GM23338 (cell line): ENCODE measurements around the gene PARL. TPM values are rescaled to one million over a fixed set of nuclear protein-coding genes. Genes with fewer than 3 reads are reported as not detected.

Source experiments
- ATAC-seq: fragments of 200-7000 bp; cut with Tn5 transposase; 3 replicates; pipeline ENCODE4 v1.9.1; 2020
- DNase-seq: peaks from one replicate; pipeline ENCODE4 v3.0.0-alpha.2; 2015; ENCODE audit warnings: low spot score
- H2AFZ ChIP-seq: fragments of 200-600 bp; sonication (generic); 2 replicates; pipeline ENCODE4 v1.8.0; 2016; ENCODE audit warnings: antibody characterized with exemption, mild to moderate bottlenecking, moderate library complexity
- H3F3A ChIP-seq: fragments of 200-600 bp; sonication (generic); replicated peaks from 2 replicates; pipeline ENCODE4 v1.8.0; 2017; ENCODE audit warnings: antibody characterized with exemption, mixed run types, low read depth
- H3K27ac ChIP-seq: fragments of 200-600 bp; sonication (generic); 2 replicates; pipeline ENCODE4 v1.6.1; 2016; ENCODE audit warnings: low read depth
- H3K27me3 ChIP-seq: fragments of 200-600 bp; sonication (generic); 2 replicates; pipeline ENCODE4 v1.8.0; 2016; ENCODE audit warnings: mild to moderate bottlenecking, mixed run types, moderate library complexity; ENCODE audit not compliant: insufficient read depth
- H3K36me3 ChIP-seq: fragments of 200-600 bp; sonication (generic); 2 replicates; pipeline ENCODE4 v1.8.0; 2016; ENCODE audit warnings: mild to moderate bottlenecking; ENCODE audit not compliant: insufficient read depth
- H3K4me1 ChIP-seq: fragments of 200-600 bp; sonication (generic); 2 replicates; pipeline ENCODE4 v1.8.0; 2016; ENCODE audit warnings: mild to moderate bottlenecking, moderate library complexity; ENCODE audit not compliant: insufficient read depth
- H3K4me2 ChIP-seq: fragments of 200-600 bp; sonication (generic); 2 replicates; pipeline ENCODE4 v1.7.1; 2017; ENCODE audit warnings: mixed run types
- H3K4me3 ChIP-seq: fragments of 200-600 bp; sonication (generic); 2 replicates; pipeline ENCODE4 v1.6.1; 2016; ENCODE audit warnings: mixed run types
- H3K79me2 ChIP-seq: fragments of 200-600 bp; sonication (generic); replicated peaks from 2 replicates; pipeline ENCODE4 v1.8.0; 2017; ENCODE audit warnings: mild to moderate bottlenecking; ENCODE audit not compliant: insufficient read depth
- H3K9me2 ChIP-seq: fragments of 200-600 bp; sonication (generic); 2 replicates; pipeline ENCODE4 v1.8.0; 2017; ENCODE audit not compliant: insufficient read depth
- H4K20me1 ChIP-seq: fragments of 200-600 bp; sonication (generic); replicated peaks from 2 replicates; pipeline ENCODE4 v1.8.0; 2017; ENCODE audit warnings: mild to moderate bottlenecking; ENCODE audit not compliant: insufficient read depth
- H3K27ac Mint-ChIP-seq: 2 replicates; pipeline ENCODE4 v1.8.0; 2020; ENCODE audit warnings: inconsistent platforms, mild to moderate bottlenecking, moderate library complexity, mixed read lengths
- H3K27me3 Mint-ChIP-seq: 3 replicates; pipeline ENCODE4 v1.8.0; 2022; ENCODE audit warnings: low read depth, mild to moderate bottlenecking, moderate library complexity, mixed read lengths, inconsistent platforms; ENCODE audit not compliant: insufficient read depth, poor library complexity
- H3K36me3 Mint-ChIP-seq: 3 replicates; pipeline ENCODE4 v1.8.0; 2021; ENCODE audit warnings: low read depth, mild to moderate bottlenecking, inconsistent platforms, moderate library complexity, mixed read lengths
- H3K4me1 Mint-ChIP-seq: 3 replicates; pipeline ENCODE4 v1.8.0; 2020; ENCODE audit warnings: mild to moderate bottlenecking, inconsistent platforms, mixed read lengths
- H3K4me3 Mint-ChIP-seq: 3 replicates; pipeline ENCODE4 v1.8.0; 2021; ENCODE audit warnings: moderate library complexity, mild to moderate bottlenecking, inconsistent platforms, mixed read lengths
- H3K9me3 Mint-ChIP-seq: 3 replicates; pipeline ENCODE4 v1.8.0; 2020; ENCODE audit warnings: moderate library complexity, mild to moderate bottlenecking, inconsistent platforms, mixed read lengths
- CREB1 ChIP-seq: fragments of 250-450 bp; sonication (Bioruptor Pico); IDR thresholded peaks from 2 replicates; pipeline ENCODE4 v1.5.0; 2020; ENCODE audit warnings: low read depth, mild to moderate bottlenecking, moderate library complexity
- CTCF ChIP-seq, 2 experiments: fragments of 200-600 bp in 1 of 2; sonication (generic) in 1 of 2; conservative IDR thresholded peaks; 2 replicates each; pipeline versions ENCODE4 v1.5.1 to v1.6.1; 2016 to 2017; ENCODE audit warnings: antibody characterized with exemption in 2 of 2, low read depth in 2 of 2, mild to moderate bottlenecking in 2 of 2, moderate library complexity in 1 of 2
- EZH2 ChIP-seq: fragments of 200-600 bp; sonication (generic); IDR thresholded peaks from one replicate; pipeline ENCODE4 v1.8.0; 2017; ENCODE audit warnings: antibody characterized with exemption, mild to moderate bottlenecking, low read depth; ENCODE audit not compliant: unreplicated experiment
- EZH2phosphoT487 ChIP-seq: fragments of 200-600 bp; sonication (generic); IDR thresholded peaks from one replicate; pipeline ENCODE4 v1.8.1; 2018; ENCODE audit warnings: antibody characterized with exemption; ENCODE audit not compliant: unreplicated experiment
- JUNB ChIP-seq: IDR thresholded peaks from one replicate; pipeline ENCODE4 v1.6.1; 2016; ENCODE audit warnings: antibody characterized with exemption; ENCODE audit not compliant: unreplicated experiment
- POLR2AphosphoS5 ChIP-seq: IDR thresholded peaks from 2 replicates; pipeline ENCODE4 v1.6.1; 2016; ENCODE audit warnings: antibody characterized with exemption, low read depth
- REST ChIP-seq: IDR thresholded peaks from one replicate; pipeline ENCODE4 v1.6.1; 2018; ENCODE audit warnings: antibody characterized with exemption; ENCODE audit not compliant: unreplicated experiment
- STAT1 ChIP-seq: IDR thresholded peaks from one replicate; pipeline ENCODE4 v1.6.1; 2016; ENCODE audit warnings: antibody characterized with exemption; ENCODE audit not compliant: unreplicated experiment
- ZNF114 ChIP-seq: fragments of 250-450 bp; sonication (Bioruptor Pico); IDR thresholded peaks from 2 replicates; pipeline ENCODE4 v1.5.0; 2020; ENCODE audit warnings: mild to moderate bottlenecking, moderate library complexity
- ZNF462 ChIP-seq: fragments of 250-450 bp; sonication (Bioruptor Pico); IDR thresholded peaks from 2 replicates; pipeline ENCODE4 v1.5.0; 2020; ENCODE audit warnings: mild to moderate bottlenecking, moderate library complexity
- polyA plus RNA-seq: library from polyadenylated mRNA; unstranded; fragments of >200 nt; fragmentation: Nextera tagmentation; extraction: Ambion mirVana; gene quantifications from 2 replicates; pipeline ENCODE4 v1.2.1, GENCODE V29; 2016
- total RNA-seq: library from RNA; depleted of rRNA; stranded (reverse); fragments of >200 nt; shearing (Covaris generic); gene quantifications from 2 replicates; pipeline ENCODE4 v1.2.3, GENCODE V29; 2014

Gene PARL
- total and polyA plus RNA-seq, 2 experiments from 2014 or later: 67.5 to 78.7 TPM

GRCh38 chr3:183884427-183885296, at the start of gene PARL (continued):
- TF ChIP-seq CREB1 (CRISPR knock-in tag) (peak; percentile 70), ZNF114 (CRISPR knock-in tag) (no peak), EZH2 (no peak)

GRCh38 chr3:183933160-183933559, 48.5 kb upstream of the PARL start:
- H3K27ac ChIP-seq: no peak overlapping the region
- no peaks in the 10 kb centered on the region for H3K79me2 ChIP-seq
- H3K27me3 ChIP-seq: no peaks in the 10 kb centered on the region
- 0 out of 2 replicates have a peak, but pooled peaks cover 14% of the 10 kb centered on the region for H3K36me3 ChIP-seq
- H3F3A ChIP-seq: no peaks in the 10 kb centered on the region
- no peak overlapping the region for H2AFZ ChIP-seq
- no peak for ATAC-seq
- Mint-ChIP-seq H3K27ac (no peak overlapping the region), H3K27me3 (peaks cover 8% of the 10 kb centered on the region), H3K36me3 (peaks cover 31% of the 10 kb centered on the region), H3K9me3 (no peaks in the 10 kb centered on the region), H3K4me1 (no peaks in the 10 kb centered on the region), H3K4me3 (no peak overlapping the region)
- no peaks in the 10 kb centered on the region for H3K4me1 ChIP-seq
- DNase-seq: no peak
- H3K4me3 ChIP-seq: no peak overlapping the region
- no peak for TF ChIP-seq ZNF114 (CRISPR knock-in tag)
- TF ChIP-seq CREB1 (CRISPR knock-in tag): no peak
- no peak for TF ChIP-seq REST
- TF ChIP-seq STAT1: no peak
- no peak for TF ChIP-seq POLR2AphosphoS5
- no peak for TF ChIP-seq ZNF462 (CRISPR knock-in tag)
- TF ChIP-seq JUNB: no peak
- TF ChIP-seq EZH2: no peak
- no peak for TF ChIP-seq EZH2phosphoT487
- no peak for TF ChIP-seq CTCF (conservative IDR thresholded peaks at IDR 0.05; ENCODE audit: low read depth in 2 of 2)
- no peaks in the 10 kb centered on the region for H3K9me2 ChIP-seq
- H3K4me2 ChIP-seq: no peak overlapping the region
- no peaks in the 10 kb centered on the region; the same call in 1 of the 2 replicates for H4K20me1 ChIP-seq
